Mesendoderm (in vitro differentiated cells): ENCODE results near the gene PLSCR2.
"Not testable (repeated sequence)": the region's sequence is repeated elsewhere in the genome, so short reads cannot be mapped to it uniquely, and the experiment has no call there.

Experiments
- DNase-seq: peaks from one replicate; pipeline ENCODE4 v3.0.0; 2013
- H2AK5ac ChIP-seq: 2 replicates; pipeline ENCODE4 v1.6.1; 2013; ENCODE audit warnings: low read length, inconsistent platforms
- H2BK120ac ChIP-seq: 2 replicates; pipeline ENCODE4 v1.6.1; 2013; ENCODE audit warnings: low read depth, mild to moderate bottlenecking, low read length, moderate library complexity, mixed read lengths
- H2BK15ac ChIP-seq: replicated peaks from 2 replicates; pipeline ENCODE4 v1.6.1; 2013; ENCODE audit warnings: low read depth, mild to moderate bottlenecking, moderate library complexity
- H2BK5ac ChIP-seq: 2 replicates; pipeline ENCODE4 v1.6.1; 2013; ENCODE audit warnings: low read length, inconsistent platforms
- H3K18ac ChIP-seq: 2 replicates; pipeline ENCODE4 v1.6.1; 2013; ENCODE audit warnings: mild to moderate bottlenecking, low read length, mixed read lengths
- H3K23ac ChIP-seq: one replicate; pipeline ENCODE4 v1.6.1; 2013; ENCODE audit warnings: low read length
- H3K27ac ChIP-seq: 2 replicates; pipeline ENCODE4 v1.5.1; 2013; ENCODE audit warnings: low read depth, mild to moderate bottlenecking, inconsistent platforms, low read length, moderate library complexity
- H3K27me3 ChIP-seq: 2 replicates; pipeline ENCODE4 v1.6.1; 2013; ENCODE audit warnings: low read length, control low read depth, mild to moderate bottlenecking, inconsistent platforms; ENCODE audit not compliant: insufficient read depth, poor library complexity
- H3K36me3 ChIP-seq: 2 replicates; pipeline ENCODE4 v1.6.1; 2013; ENCODE audit warnings: low read length, inconsistent platforms; ENCODE audit not compliant: control insufficient read depth, insufficient read depth
- H3K4ac ChIP-seq: one replicate; pipeline ENCODE4 v1.6.1; 2013; ENCODE audit warnings: low read depth, mild to moderate bottlenecking, low read length, moderate library complexity
- H3K4me1 ChIP-seq: 2 replicates; pipeline ENCODE4 v1.6.1; 2013; ENCODE audit warnings: low read depth, low read length, inconsistent platforms; ENCODE audit not compliant: control insufficient read depth
- H3K4me2 ChIP-seq: 2 replicates; pipeline ENCODE4 v1.6.1; 2013; ENCODE audit warnings: low read length
- H3K4me3 ChIP-seq: 2 replicates; pipeline ENCODE4 v1.5.1; 2013; ENCODE audit warnings: mild to moderate bottlenecking, low read length
- H3K56ac ChIP-seq: one replicate; pipeline ENCODE4 v1.6.1; 2013; ENCODE audit warnings: low read length
- H3K79me1 ChIP-seq: 2 replicates; pipeline ENCODE4 v1.6.1; 2013; ENCODE audit warnings: low read length, inconsistent platforms
- H3K79me2 ChIP-seq: 2 replicates; pipeline ENCODE4 v1.6.1; 2013; ENCODE audit warnings: mild to moderate bottlenecking, low read length; ENCODE audit not compliant: control insufficient read depth, insufficient read depth
- H3K9ac ChIP-seq: 2 replicates; pipeline ENCODE4 v1.6.1; 2013; ENCODE audit warnings: low read length, inconsistent platforms
- H4K5ac ChIP-seq: one replicate; pipeline ENCODE4 v1.6.1; 2013; ENCODE audit warnings: low read length
- H4K8ac ChIP-seq: one replicate; pipeline ENCODE4 v1.6.1; 2013; ENCODE audit warnings: low read depth, mild to moderate bottlenecking, control low read depth, low read length, moderate library complexity
- WGBS: extraction: QIAGEN DNeasy Blood & Tissue Kit; methylation state at CpG from one replicate; pipeline ENCODE4 v1.1.7; 2013; ENCODE audit warnings: low lambda C conversion rate, missing lambda C conversion rate; ENCODE audit not compliant: insufficient coverage; ENCODE audit errors: extremely low coverage; 5-methylcytosine and 5-hydroxymethylcytosine counted together

Gene PLSCR2

DNA sequence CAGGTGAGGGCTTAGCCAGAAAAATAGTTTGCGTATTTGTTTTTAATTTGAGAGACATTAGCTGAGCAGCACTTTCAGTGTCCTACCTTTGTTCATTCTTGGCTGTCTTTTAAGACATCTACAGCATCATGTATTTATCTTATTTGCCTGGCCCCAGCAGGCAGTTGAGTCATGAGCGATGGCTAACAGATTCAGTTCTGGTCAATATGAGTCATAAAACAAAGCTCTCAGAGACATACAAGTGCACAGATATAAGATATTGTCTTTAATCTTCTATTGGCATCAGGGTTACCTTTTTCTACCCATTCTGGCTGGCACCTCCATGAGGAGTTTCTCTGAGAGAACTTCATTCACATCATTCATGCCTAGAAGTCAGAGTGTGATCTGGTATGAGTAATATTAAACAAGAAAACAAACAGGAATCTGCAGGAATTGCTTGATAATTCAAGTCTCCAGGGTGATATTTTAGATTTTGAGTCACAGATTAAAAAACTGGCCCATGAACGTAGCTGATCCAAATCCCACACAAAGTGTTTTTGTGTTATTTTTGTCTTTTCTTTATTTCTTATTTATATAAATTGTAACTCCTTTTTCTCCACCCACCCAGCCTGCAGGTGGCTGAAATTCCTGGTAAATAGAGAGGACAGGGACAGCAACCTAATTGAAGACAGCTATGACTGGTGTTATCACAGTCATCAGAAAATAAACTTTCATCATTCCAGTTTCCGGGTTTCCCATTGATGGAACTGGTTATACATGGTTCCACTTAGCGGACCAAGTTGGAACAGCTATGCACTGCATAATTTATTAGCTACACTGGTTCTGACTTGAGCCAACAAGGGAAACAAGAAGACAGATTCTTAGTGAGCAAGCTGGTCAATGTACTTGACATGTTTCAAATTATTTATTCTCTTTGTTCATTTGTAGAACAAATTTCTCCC lies 47.3 kb downstream of the PLSCR2 start:
- no peak overlapping the region for H2BK5ac ChIP-seq
- H3K56ac ChIP-seq = no peak overlapping the region
- H3K4ac ChIP-seq = no peak overlapping the region
- H3K79me1 ChIP-seq = no peaks in the 10 kb centered on the region
- no peak overlapping the region for H3K4me3 ChIP-seq
- H3K23ac ChIP-seq = no peak overlapping the region
- peak overlapping the region; percentile 85 for H2BK15ac ChIP-seq
- H3K27ac ChIP-seq = no peak overlapping the region
- WGBS = no CpG with 5 or more reads among the region's 5 CpGs
- no peaks in the 10 kb centered on the region for H3K27me3 ChIP-seq
- H3K36me3 ChIP-seq = no peaks in the 10 kb centered on the region
- H3K9ac ChIP-seq = no peak overlapping the region
- no peak overlapping the region for H3K4me2 ChIP-seq
- no peaks in the 10 kb centered on the region for H3K4me1 ChIP-seq
- H4K8ac ChIP-seq = no peak overlapping the region
- H2AK5ac ChIP-seq = no peak overlapping the region
- no peak for DNase-seq
- H2BK120ac ChIP-seq = no peak overlapping the region
- H4K5ac ChIP-seq = no peak overlapping the region
- H3K18ac ChIP-seq = no peak overlapping the region
- no peaks in the 10 kb centered on the region for H3K79me2 ChIP-seq

DNA sequence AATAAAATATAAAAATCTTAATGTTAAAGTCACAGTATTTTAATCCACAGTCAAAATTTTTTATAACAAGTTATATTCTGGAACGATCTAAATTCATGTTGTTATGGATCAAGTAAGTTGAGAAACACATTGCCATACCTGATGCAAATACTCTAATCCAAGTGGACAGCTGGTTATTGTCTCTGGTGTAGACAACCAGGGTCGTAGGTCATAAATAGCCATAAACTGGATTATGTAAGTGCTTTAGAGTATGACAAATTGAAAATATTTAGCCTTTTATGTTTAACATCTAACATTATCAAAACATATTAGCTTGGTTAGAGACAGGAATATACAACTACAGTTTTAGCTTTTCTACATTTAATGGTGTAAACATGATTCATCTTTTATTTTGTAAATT lies 53.0 kb downstream of the PLSCR2 start:
- no peaks in the 10 kb centered on the region for H3K79me1 ChIP-seq
- no peaks in the 10 kb centered on the region for H3K79me2 ChIP-seq
- no peak overlapping the region for H3K56ac ChIP-seq
- no CpG with 5 or more reads among the region's 2 CpGs for WGBS
- no peak overlapping the region for H3K9ac ChIP-seq
- H3K4me2 ChIP-seq = no peak overlapping the region
- H2BK120ac ChIP-seq = no peak overlapping the region
- H3K36me3 ChIP-seq = no peaks in the 10 kb centered on the region
- no peak overlapping the region for H3K23ac ChIP-seq
- H4K8ac ChIP-seq = no peak overlapping the region
- no peak overlapping the region for H3K27ac ChIP-seq
- H3K27me3 ChIP-seq = no peaks in the 10 kb centered on the region
- no peak for DNase-seq
- no peak overlapping the region for H4K5ac ChIP-seq
- no peak overlapping the region for H2AK5ac ChIP-seq
- no peak overlapping the region for H3K18ac ChIP-seq
- H2BK5ac ChIP-seq = no peak overlapping the region
- no peak overlapping the region for H3K4me3 ChIP-seq
- no peak overlapping the region for H3K4ac ChIP-seq
- no peaks in the 10 kb centered on the region for H3K4me1 ChIP-seq
- no peak overlapping the region for H2BK15ac ChIP-seq

DNA sequence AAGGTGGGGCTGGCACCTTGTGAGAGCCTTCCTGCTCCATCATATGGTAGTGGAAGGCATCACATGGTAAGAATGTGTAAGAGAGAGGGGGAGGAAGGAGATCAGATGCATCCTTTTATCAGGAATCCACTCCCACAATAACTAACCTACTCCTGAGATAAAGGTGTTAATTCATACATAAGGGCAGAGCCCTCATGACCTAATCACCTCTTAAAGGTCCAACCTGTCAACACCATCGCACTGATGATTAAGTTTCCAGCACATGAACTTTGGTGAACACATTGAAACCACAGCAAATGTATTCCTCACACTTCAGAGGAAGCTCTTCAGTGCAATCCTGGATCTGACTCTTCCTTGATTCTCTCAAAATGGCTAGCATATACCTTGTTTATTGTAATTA lies 55.4 kb downstream of the PLSCR2 start:
- Histone ChIP-seq H3K56ac (no peak overlapping the region), H2BK5ac (no peak overlapping the region), H4K8ac (no peak overlapping the region), H3K27ac (no peak overlapping the region), H3K4ac (no peak overlapping the region), H3K9ac (no peak overlapping the region), H3K18ac (no peak overlapping the region), H3K36me3 (no peaks in the 10 kb centered on the region), H2BK15ac (no peak overlapping the region), H3K27me3 (no peaks in the 10 kb centered on the region), H3K23ac (no peak overlapping the region), H3K79me2 (no peaks in the 10 kb centered on the region), H4K5ac (no peak overlapping the region), H2AK5ac (no peak overlapping the region), H3K4me3 (no peak overlapping the region), H3K4me1 (no peaks in the 10 kb centered on the region), H3K79me1 (no peaks in the 10 kb centered on the region), H3K4me2 (no peak overlapping the region), H2BK120ac (no peak overlapping the region)
- no CpG with 5 or more reads among the region's 1 CpG for WGBS
- DNase-seq = no peak

DNA sequence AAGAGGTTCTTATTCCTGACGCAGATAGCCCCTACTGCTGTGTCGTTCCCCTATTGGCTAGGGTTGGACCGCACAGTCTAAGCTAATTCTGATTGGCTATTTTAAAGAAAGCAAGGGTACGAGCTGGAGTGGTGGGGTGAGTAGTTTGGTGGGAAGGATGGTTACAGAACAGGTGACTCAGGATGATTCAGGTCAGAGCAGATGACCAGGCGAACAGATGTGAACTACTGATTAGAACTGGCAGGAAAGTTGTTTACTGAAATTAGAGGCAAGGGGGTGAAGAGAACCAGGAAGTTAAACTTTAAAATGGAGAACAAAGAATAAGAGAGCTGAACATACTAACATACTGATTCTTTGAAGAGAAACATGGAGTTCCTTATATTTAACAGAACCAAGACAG lies 56.6 kb downstream of the PLSCR2 start:
- not testable (repeated sequence) for H3K18ac ChIP-seq, H2BK15ac ChIP-seq, H3K4me3 ChIP-seq

DNA sequence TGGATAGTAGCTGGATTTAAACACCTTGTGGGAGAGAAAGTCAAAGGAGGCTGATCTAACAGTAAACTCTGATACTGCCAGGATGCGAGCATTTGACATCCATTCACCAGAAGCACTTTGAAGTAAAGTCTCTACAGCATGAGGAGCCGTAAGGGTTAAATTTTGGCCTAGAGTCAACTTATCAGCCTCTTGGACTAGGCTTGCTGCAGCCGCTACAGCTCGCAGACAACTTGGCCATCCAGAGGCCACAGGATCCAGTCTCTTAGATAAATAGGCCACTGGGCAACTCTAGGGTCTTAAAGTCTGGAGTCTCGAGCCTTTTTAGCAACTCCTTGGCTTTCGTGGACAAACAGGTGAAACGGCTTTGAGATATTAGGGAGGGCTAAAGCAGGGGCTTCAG lies 61.4 kb downstream of the PLSCR2 start:
- Histone ChIP-seq H3K4me3 (no peak overlapping the region), H3K18ac (peak overlapping the region; percentile 69), H2BK5ac (no peak overlapping the region), H3K79me1 (no peaks in the 10 kb centered on the region), H3K56ac (no peak overlapping the region), H3K4ac (peak overlapping the region; percentile 72), H3K4me2 (no peak overlapping the region), H3K27ac (no peak overlapping the region), H4K8ac (peak overlapping the region; percentile 44), H2BK15ac (no peak overlapping the region), H3K23ac (no peak overlapping the region), H3K36me3 (no peaks in the 10 kb centered on the region), H3K27me3 (no peaks in the 10 kb centered on the region), H2BK120ac (peak overlapping the region; percentile 78), H3K79me2 (no peaks in the 10 kb centered on the region), H3K9ac (no peak overlapping the region), H3K4me1 (peaks cover 2% of the 10 kb centered on the region), H4K5ac (no peak overlapping the region), H2AK5ac (no peak overlapping the region)
- WGBS = no CpG with 5 or more reads among the region's 7 CpGs
- no peak for DNase-seq

More for the DNA sequence above, 56.6 kb downstream of the PLSCR2 start:
- H3K56ac ChIP-seq, H3K23ac ChIP-seq, H3K4me1 ChIP-seq, DNase-seq, H4K5ac ChIP-seq, H3K79me1 ChIP-seq, H3K27ac ChIP-seq, H3K27me3 ChIP-seq, H2BK5ac ChIP-seq, H3K4me2 ChIP-seq, H3K9ac ChIP-seq, H2BK120ac ChIP-seq, H3K36me3 ChIP-seq, H4K8ac ChIP-seq, H3K4ac ChIP-seq, H2AK5ac ChIP-seq, H3K79me2 ChIP-seq: not testable (repeated sequence)
- WGBS = no CpG with 5 or more reads among the region's 5 CpGs

DNA sequence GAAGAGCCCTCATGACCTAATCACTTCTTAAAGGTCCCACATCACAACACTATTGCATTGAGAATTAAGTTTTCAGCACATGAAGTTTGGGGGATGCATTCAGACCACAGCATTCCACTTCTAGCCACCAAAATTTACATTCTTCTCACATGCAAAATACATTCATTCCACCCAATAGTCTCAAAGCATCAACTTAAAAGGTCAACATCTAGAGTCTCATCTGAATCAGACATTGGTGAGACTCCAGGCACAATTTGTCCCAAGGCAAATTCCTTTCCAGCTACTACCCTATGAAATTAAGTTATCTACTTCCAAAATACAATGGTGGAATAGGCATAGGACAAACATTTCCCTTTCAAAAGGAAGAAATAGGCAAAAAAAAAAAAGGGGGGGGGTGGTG lies 64.9 kb downstream of the PLSCR2 start:
- no peak for DNase-seq
- H3K4me3 ChIP-seq = no peak overlapping the region

More for the DNA sequence above, 64.9 kb downstream of the PLSCR2 start:
- peak overlapping the region; percentile 68 for H4K5ac ChIP-seq
- no peaks in the 10 kb centered on the region for H3K79me2 ChIP-seq
- H3K9ac ChIP-seq = no peak overlapping the region
- H3K23ac ChIP-seq = no peak overlapping the region
- no peak overlapping the region for H2BK15ac ChIP-seq
- no peak overlapping the region for H3K56ac ChIP-seq
- no peaks in the 10 kb centered on the region for H3K27me3 ChIP-seq
- no peak overlapping the region for H3K4me2 ChIP-seq
- H4K8ac ChIP-seq = no peak overlapping the region
- peaks cover 2% of the 10 kb centered on the region for H3K4me1 ChIP-seq
- H3K18ac ChIP-seq = no peak overlapping the region
- H2AK5ac ChIP-seq = no peak overlapping the region
- H3K27ac ChIP-seq = peak overlapping the region; percentile 6
- H3K4ac ChIP-seq = no peak overlapping the region
- peak overlapping the region; percentile 26 for H2BK5ac ChIP-seq
- no peaks in the 10 kb centered on the region for H3K79me1 ChIP-seq
- no peaks in the 10 kb centered on the region for H3K36me3 ChIP-seq
- peak overlapping the region; percentile 2 for H2BK120ac ChIP-seq
